ENCODE data around the gene PIWIL4.

DNA sequence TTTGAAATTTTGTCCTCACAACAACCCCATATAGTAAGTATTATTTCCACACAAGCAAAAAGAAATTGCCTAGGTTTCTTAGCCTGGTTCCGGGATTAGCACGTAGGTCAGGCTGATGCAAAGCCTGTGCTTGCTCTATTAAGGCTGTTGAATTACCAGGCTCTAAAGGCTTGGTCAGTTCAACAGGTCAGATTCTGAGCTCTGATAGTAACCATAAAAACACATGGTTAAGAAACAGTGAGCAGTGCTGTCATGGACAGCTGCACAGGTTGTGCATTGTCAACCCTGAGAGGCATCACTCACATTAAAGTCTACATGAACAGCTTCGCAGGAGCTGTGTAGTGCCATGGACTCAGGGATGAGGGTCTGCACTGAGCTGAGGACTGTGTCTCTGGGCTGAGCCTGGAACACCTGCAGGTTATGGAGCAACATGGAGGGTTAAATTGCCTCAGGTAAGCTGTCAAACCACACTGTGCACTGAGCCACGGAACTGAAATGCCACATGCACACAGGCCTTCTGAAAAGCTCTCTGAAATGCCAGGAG, 98.0 kb downstream of the PIWIL4 start:
- TF ChIP-seq CTCF (IDR thresholded peaks at IDR 0.05; ENCODE audit: borderline replicate concordance, extremely low read depth, low read length, poor library complexity, severe bottlenecking) (no peak), EZH2 (IDR thresholded peaks at IDR 0.05; ENCODE audit: borderline replicate concordance, low read depth, low read length, severe bottlenecking) (no peak)
